ENCODE results near the gene GSTA3.

DNA sequence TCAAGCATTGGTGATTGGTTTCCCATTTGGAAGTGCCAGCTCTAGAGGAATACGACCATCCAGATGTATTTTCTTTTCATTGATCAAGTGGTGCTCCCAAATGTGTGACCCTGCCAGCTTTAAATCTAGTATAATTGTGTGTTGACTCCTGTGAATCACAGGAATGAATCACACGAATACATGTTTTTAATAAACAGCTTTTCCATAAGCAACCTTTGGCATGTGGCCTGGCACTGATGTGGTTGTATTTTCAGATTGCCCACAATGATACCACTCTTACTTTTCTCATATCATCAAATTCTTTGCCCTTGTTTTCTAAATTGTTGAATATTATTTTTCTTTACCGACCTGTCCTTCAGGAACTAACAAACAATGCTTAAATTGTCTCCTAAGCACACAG, 367 bp downstream of the GSTA3 start:
- TF ChIP-seq TAF1 (IDR thresholded peaks at IDR 0.05; ENCODE audit: low read depth, low read length) (no peak), POLR2A (IDR thresholded peaks at IDR 0.05; ENCODE audit: low read depth, low read length) (no peak), SPI1 (IDR thresholded peaks at IDR 0.05; ENCODE audit: low read depth, low read length) (no peak), POLR2AphosphoS5 (IDR thresholded peaks at IDR 0.05; ENCODE audit: low read depth, low read length) (no peak), PAX5 (IDR thresholded peaks at IDR 0.05; ENCODE audit: insufficient read depth, low read length, severe bottlenecking) (no peak)

Measured in GM12891 (cell line).